ENCODE results near the gene PER3.
"Not testable (repeated sequence)": the region's sequence is repeated elsewhere in the genome, so short reads cannot be mapped to it uniquely, and the experiment has no call there.

PER3 gene

GRCh38 chr1:7778133-7778628 is 5.9 kb upstream of the PER3 start:
- no peak for DNase-seq (ENCODE audit: low read depth)

GRCh38 chr1:7780976-7781375 is 3.1 kb upstream of the PER3 start:
- DNase-seq (ENCODE audit: low read depth): no peak

GRCh38 chr1:7781501-7781900 is 2.6 kb upstream of the PER3 start:
- no peak for DNase-seq (ENCODE audit: low read depth)

- no peak for DNase-seq (ENCODE audit: low read depth)
These were observed 2.1 kb upstream of the PER3 start for GRCh38 chr1:7781923-7782495.

GRCh38 chr1:7783178-7783711 is 846 bp upstream of the PER3 start:
- DNase-seq (ENCODE audit: low read depth): peak; percentile 14

GRCh38 chr1:7784492-7785071 is 491 bp downstream of the PER3 start:
- no peak for DNase-seq (ENCODE audit: low read depth)

GRCh38 chr1:7785108-7785507 is 1.0 kb downstream of the PER3 start:
- DNase-seq (ENCODE audit: low read depth): no peak

GRCh38 chr1:7786795-7787194 is 2.7 kb downstream of the PER3 start:
- DNase-seq (ENCODE audit: low read depth): no peak

GRCh38 chr1:7789828-7790227 is 5.7 kb downstream of the PER3 start:
- DNase-seq (ENCODE audit: low read depth): no peak

- DNase-seq (ENCODE audit: low read depth): not testable (repeated sequence)
These were observed 6.9 kb downstream of the PER3 start for GRCh38 chr1:7791027-7791426.

GRCh38 chr1:7795406-7795805 is 11.3 kb downstream of the PER3 start:
- DNase-seq (ENCODE audit: low read depth): no peak

- DNase-seq (ENCODE audit: low read depth): no peak
These were observed 21.4 kb downstream of the PER3 start for GRCh38 chr1:7805460-7805859.

GRCh38 chr1:7808253-7808844 is 24.3 kb downstream of the PER3 start:
- peak; percentile 59 for DNase-seq (ENCODE audit: low read depth)

- DNase-seq (ENCODE audit: low read depth): no peak
These were observed 25.7 kb downstream of the PER3 start for GRCh38 chr1:7809742-7810141.

- peak; percentile 84 for DNase-seq (ENCODE audit: low read depth)
These were observed 26.3 kb downstream of the PER3 start for GRCh38 chr1:7810395-7810794.

- no peak for DNase-seq (ENCODE audit: low read depth)
These were observed 27.4 kb downstream of the PER3 start for GRCh38 chr1:7811476-7811875.

- no peak for DNase-seq (ENCODE audit: low read depth)
These were observed 29.7 kb downstream of the PER3 start for GRCh38 chr1:7813677-7814373.

GRCh38 chr1:7821282-7821681 is 37.2 kb downstream of the PER3 start:
- DNase-seq (ENCODE audit: low read depth): no peak

GRCh38 chr1:7824701-7825100 is 40.6 kb downstream of the PER3 start:
- no peak for DNase-seq (ENCODE audit: low read depth)

- DNase-seq (ENCODE audit: low read depth): no peak
These were observed 42.3 kb downstream of the PER3 start for GRCh38 chr1:7826363-7826762.

- peak; percentile 33 for DNase-seq (ENCODE audit: low read depth)
These were observed 43.2 kb downstream of the PER3 start for GRCh38 chr1:7827126-7827955.

GRCh38 chr1:7831458-7831857 is 47.4 kb downstream of the PER3 start:
- DNase-seq (ENCODE audit: low read depth): peak; percentile 48
